HG02885 (cell line): ENCODE data around the gene NTNG2.
A peak's percentile ranks its signal among the peaks of the same experiment; 100 is the strongest.

Experiments used
- ATAC-seq: cut with Tn5 transposase; IDR thresholded peaks from one replicate; pipeline ENCODE4 v1.9.1; 2021; ENCODE audit warnings: mild to moderate bottlenecking; ENCODE audit not compliant: unreplicated experiment, poor library complexity

NTNG2 gene

DNA sequence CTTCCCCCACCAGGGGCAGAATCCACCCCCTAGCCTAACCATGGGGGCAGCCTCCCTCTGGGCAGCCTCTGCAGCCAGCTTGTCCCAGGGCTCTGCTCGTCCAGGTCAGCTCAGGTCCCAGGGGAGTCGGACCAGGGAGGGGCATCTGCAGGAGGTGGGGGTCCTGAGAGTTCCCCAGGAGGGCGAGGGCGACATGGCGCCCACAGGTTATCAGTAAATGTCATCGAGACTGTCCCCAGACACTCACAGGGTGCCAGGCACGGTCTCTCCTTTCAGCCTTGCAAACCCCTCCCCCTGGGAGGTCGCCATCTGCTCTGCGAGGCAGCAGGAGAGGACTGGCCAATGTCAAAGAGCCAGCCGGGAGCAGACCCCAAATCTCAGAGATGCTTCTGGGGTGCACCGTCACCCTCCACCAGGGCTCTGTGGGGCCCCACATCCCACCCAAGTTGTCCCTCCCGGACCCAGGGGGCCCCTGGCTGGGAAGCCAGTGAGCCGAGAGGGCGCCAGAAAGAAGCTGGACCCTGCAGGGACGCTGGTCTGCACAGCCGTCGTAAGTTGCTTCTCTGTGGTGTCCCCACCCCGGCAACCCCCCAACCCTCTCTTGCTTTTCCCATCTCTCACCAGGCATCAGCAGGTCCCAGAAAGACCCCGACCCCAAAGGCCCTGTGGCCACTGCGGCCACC is 69.3 kb downstream of the NTNG2 start:
- no peak for ATAC-seq

DNA sequence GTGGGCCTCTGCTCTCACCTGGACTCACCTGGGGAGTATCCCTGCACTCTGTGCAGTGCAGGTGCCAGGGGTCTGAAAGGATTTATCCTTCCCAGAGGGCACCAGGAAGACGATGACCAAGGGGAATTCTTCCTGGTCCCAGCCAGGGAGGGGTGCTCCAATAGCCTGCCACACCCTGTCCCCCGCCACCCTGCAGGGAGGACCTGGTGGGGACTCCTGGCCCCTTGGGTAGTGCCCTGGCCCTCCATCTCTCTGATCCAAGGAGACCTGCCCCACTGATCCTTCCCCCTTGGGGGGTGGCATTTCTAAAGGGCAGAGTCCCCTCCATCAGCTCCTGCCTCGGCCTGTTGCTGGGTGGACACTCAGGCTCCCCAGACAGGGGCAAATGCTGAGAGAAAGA is 70.7 kb downstream of the NTNG2 start:
- no peak for ATAC-seq

DNA sequence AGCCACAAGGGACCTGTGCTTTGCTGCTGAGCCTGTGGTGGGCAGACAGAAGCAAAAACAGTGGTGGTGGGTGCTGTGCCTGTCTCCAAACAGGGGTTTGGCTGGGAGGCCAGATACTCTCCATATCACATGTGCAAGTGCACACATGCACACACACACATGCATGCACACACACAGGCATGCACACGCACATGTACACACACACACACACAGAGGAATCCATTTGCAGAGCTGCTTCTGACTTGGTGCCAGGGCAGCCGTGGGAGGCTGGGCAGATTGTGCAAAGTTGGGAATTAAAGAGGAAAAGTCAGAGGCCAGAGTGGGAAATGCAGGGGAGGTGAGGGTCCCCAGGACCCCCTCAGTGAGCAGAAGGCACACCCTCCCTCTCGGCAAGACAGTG is 71.3 kb downstream of the NTNG2 start:
- no peak for ATAC-seq

DNA sequence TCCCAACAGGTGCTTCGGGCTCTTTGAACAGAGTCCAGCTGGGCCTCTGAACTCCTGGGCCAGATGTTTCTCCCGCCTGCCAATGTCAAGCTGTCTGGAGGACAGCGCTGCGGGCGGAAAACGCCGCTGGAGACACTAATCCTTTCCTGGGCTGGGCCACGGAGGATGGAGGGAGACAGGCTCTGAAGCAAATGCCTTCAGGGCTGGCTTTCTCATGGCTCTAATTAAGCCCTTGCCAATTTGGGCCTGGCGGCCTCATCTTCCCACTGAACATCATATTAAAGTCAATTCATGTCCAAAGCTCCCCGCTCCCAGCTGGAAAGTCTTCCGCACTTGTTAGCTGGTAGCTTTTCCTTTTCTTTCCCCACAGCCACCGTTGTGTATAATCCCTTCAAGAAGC is 72.7 kb downstream of the NTNG2 start:
- no peak for ATAC-seq

DNA sequence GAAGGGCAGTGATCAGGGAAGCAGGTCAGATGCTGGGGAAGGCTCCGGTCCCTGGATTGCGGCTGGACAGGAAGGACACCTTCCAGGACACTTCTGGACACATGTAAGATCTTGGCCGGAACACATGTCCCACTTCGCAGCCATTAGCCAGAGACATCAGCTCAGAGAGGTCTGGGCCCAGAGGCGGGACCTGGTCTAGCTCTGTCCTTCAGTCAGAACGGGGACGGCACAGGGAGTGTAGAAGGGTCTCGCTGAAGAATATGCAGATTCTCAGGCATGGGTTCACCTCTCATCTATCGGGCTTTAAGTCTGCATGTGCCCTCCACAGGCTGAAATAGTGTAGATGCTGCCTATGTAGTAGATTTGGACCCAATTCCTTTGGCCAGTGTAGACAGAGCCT is 73.3 kb downstream of the NTNG2 start:
- ATAC-seq = no peak

DNA sequence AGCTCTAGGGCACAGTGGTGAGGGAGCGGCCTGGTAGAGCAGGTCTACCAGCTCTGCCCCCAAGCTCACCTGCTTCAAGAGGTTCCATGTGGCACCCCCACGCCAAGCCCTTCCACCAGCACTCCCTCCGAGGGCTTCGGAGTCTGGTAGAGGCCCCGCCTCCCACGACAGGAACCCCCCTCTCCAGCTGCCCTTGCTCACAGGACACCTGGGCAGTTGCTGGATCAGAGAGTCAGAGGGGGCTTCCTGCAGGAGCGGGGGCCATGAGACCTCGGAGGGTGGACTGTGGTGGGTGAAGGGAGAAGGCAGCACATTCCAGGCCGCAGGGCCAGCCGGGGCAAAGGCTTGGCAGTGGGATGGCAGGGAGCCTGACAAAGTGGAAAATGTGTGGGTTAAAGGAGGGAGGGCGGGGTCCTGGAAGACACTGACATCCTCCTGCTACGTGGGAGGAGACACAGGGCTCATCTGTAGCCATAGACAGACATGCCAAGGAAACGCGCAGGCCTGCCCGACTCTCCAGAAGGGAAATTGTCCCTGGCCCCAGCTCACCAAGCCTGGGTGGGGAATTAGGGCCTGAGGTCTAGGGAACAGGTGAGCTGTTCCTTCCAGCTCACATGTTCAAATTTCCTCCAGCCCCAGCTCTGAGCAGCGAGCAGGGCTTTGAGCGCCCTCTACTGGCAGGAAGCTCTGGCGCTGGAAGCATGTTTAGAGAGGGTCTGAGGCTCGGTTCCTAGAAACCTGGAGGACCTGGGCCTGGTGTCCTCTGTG is 74.2 kb downstream of the NTNG2 start:
- ATAC-seq = no peak

DNA sequence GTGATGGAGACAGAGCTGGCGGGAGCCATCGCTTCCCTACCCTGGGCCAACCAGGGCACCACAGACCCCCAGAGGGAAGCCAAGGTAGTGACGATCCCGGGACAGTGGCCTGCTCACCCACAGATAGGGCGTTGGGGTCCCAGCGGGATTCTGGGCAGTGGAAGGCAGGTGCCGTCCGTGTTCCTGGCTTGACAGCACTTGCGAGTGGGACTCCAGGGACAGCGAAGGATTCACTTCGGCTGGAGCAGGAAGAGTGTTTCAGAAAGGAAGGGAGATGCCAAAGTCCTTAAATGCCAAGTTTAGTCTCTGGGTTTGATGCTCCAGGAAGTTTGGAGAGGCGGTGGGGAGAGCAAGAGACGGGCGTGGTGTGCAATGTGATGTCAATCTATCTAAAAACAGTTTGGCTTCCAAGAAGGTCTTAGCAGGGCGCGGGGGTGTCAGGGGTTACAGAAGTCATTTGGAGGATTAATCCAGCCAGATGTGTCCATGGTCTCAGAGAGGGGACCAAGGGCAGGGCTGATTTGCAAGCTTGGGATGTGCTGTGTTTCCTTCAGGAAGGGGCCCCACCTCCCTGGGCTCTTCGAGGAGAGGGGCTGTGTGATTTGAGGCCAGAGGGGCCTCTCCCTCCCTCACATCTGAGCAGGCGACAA is 74.9 kb downstream of the NTNG2 start:
- ATAC-seq = no peak

DNA sequence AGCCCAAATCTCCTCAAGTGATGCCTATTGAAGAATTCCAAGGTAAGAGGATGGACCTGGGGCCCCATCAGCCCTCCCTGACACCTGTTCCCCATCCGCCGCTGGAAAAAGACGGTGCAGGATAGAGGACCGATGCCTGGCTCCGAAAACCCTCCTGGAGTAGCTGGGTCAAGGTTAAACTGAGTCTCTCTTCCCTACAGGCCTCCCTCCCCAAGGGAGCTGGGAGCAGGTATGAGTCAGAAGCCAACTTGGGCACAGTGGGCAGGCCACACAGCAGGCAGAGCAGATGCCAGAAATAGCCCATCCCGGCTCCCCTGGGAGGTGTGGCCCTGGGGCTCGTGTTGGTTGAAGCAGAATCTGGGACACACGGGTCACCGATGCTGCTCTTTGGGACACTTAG is 75.6 kb downstream of the NTNG2 start:
- ATAC-seq = no peak

DNA sequence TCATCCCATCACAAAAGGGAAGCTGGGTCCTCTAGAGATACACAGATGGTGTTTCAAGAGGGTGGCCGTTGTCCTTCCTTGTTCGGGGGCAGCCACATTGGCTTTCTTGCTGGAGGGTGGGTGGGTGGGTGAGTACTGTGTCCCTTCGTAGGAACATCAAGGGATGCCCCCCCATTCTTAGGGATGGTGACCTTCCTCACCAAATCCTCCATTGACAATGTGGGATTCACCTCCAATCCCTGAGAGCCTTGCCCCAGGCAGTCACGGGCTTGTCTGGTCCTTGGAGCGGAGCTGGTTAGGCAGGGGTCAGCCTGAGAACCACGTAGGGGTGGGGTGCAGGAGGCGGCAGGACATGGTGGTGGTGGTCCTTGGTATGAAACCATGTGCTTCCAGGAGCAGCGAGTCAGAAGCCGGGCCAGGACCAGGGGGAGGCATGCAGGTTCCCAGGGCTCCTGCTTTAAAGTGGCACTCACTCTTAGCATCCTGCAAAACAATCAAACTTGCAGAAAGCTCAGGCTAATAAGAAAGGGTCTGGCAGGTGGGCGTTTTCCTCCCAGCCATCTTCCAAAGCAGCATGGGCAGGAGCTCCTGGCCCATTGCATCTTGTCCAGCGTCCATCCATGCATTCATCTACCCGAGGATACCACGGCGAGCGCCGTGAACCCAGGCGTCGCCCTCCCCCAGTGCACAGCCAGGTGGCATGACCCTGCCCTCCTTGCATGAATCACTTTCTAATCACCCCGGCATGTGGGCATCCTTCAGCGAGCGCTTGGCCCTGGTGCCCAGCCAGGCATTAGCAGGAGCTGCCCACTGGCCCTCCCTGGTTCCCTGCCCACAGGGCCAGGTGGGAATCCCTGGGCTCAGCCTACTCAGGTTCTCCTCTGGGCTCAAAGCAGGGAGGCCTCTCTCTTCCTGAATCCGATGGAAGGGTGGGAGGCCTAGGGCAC is 76.4 kb downstream of the NTNG2 start:
- ATAC-seq = no peak

DNA sequence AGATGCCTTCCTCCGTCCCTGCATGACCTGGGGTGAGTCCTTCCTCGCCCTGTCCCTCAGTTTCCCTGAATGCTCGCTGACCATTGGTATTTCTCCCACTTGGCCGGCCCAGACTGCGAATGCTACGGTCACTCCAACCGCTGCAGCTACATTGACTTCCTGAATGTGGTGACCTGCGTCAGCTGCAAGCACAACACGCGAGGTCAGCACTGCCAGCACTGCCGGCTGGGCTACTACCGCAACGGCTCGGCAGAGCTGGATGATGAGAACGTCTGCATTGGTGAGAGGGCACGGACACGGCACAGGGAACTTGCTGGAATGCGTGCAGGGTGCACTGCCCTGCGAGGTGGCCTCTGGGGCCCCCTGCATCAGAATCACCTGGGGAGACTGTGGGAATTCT is 77.1 kb downstream of the NTNG2 start:
- ATAC-seq = no peak

DNA sequence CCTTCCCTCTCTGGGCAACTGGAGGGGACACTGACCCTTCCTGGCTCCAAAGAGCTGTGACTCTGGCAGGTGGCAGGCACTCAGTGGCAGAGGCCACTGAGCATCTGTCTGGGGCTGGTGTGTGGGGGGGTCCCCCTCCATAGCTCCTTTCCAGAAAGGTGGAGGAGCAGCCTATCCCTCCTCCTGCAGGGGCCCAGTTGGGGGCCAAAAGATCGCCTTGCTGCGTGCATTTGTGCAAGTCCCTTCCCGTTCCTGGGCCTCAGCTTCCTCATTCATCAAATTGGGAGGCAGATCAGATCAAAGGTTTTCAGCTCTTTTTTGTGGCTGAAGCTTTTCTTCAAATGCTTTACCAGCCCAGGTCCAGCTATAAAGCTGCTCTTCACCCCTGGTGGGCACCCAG is 77.7 kb downstream of the NTNG2 start:
- no peak for ATAC-seq

DNA sequence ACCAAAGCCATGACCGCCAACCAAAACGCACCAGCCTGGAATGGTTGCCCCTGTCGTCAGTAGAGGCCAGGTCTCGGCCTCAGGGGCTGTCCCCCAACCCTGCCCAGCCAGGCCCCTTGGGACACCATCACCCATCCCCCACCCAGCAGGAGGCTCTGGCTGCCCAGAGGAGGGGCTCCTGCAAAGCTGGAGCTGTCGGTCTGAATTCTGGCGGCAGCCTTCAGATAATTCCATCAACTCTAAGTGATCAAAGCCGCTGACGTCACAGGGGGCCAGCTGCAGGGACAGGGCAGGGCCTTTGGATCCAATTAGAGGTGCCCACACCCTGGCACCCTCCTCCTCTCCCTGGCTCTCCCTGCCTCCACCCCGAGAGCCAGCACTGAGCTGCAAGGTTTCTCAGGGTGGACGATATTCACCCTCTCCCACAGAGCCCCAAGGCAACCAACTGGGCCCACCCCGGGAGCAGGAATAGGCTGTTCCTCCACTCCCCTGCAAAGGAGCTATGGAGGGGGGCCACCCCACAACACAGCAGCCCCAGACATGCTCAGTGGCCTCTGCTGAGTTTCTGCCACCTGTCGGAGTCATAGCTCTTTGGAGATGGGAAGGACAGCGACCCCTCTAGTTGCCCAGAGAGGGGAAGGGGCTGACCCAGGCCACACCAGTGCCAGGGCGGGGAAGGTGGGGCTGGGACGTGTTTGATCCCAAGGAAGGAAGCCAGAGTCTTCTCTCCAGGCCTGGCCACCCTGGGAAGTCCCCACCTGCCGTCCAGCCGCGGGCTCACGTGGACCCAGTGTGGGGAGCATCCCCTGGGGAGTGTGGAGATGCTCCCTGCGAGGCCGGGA is 78.4 kb downstream of the NTNG2 start:
- ATAC-seq = no peak

DNA sequence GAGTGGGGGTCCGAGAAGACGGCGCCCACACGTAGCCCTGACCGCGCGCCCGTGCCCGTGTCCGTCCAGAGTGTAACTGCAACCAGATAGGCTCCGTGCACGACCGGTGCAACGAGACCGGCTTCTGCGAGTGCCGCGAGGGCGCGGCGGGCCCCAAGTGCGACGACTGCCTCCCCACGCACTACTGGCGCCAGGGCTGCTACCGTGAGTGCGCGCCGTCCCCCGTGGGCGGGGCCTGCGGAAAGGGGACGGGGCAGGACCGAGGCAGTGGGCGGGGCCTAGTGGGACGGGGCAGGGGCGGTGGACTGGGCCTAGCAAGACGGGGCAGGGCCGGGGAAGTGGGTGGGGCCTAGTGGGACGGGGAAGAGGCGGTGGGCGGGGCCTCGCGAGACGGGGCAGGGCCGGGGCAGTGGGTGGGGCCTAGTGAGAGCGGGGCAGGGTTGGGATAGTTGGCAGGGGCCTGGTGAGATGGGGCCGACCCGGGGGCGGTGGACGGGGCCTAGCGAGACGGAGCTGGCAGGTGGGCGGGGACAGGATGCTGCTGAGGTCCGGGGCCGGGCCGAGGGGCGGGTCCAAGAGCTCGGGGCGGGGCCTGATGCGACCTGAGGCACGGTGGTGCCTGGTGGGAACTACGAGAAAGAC is 79.1 kb downstream of the NTNG2 start:
- peak; percentile 74 for ATAC-seq

DNA sequence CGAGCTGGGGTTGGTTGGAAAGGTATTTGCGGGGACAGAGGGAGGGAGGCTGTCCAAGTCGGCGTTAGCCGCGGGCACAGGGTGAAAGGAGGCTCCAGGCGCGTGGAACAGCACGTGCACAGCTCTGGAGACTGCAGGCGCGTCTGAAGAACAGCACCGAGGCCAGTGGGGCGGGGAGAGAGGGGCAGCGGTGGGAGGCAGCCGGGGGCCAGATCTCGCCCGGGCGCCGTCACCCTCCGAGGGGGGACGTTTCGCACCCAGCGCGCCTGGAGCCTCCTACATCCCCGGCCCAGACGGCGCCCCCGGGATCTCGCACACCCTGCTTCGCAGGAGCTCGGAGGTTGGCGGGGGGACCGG is 79.6 kb downstream of the NTNG2 start:
- no peak for ATAC-seq

DNA sequence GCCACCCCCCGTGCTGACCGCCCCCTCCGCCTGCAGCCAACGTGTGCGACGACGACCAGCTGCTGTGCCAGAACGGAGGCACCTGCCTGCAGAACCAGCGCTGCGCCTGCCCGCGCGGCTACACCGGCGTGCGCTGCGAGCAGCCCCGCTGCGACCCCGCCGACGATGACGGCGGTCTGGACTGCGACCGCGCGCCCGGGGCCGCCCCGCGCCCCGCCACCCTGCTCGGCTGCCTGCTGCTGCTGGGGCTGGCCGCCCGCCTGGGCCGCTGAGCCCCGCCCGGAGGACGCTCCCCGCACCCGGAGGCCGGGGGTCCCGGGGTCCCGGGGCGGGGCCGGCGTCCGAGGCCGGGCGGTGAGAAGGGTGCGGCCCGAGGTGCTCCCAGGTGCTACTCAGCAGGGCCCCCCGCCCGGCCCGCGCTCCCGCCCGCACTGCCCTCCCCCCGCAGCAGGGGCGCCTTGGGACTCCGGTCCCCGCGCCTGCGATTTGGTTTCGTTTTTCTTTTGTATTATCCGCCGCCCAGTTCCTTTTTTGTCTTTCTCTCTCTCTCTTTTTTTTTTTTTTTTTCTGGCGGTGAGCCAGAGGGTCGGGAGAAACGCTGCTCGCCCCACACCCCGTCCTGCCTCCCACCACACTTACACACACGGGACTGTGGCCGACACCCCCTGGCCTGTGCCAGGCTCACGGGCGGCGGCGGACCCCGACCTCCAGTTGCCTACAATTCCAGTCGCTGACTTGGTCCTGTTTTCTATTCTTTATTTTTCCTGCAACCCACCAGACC is 80.2 kb downstream of the NTNG2 start:
- ATAC-seq = no peak

DNA sequence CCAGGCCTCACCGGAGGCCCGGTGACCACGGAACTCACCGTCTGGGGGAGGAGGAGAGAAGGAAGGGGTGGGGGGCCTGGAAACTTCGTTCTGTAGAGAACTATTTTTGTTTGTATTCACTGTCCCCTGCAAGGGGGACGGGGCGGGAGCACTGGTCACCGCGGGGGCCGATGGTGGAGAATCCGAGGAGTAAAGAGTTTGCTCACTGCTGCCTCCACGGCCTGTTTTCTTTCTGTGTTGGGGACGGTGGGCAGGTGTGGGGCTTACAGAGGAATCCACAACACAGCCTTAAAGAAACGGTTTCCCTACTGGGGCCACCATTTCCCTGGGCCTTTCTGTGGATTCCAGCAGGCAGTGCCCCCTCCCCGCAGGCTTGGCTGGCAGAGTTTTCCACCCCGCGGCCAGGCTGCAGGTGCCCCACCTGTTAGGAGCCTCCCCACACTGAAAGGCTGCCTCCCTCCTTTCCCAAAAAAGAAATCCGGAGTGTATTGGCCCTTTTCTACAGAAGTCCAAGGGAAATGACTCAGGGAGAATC is 80.8 kb downstream of the NTNG2 start:
- no peak for ATAC-seq

DNA sequence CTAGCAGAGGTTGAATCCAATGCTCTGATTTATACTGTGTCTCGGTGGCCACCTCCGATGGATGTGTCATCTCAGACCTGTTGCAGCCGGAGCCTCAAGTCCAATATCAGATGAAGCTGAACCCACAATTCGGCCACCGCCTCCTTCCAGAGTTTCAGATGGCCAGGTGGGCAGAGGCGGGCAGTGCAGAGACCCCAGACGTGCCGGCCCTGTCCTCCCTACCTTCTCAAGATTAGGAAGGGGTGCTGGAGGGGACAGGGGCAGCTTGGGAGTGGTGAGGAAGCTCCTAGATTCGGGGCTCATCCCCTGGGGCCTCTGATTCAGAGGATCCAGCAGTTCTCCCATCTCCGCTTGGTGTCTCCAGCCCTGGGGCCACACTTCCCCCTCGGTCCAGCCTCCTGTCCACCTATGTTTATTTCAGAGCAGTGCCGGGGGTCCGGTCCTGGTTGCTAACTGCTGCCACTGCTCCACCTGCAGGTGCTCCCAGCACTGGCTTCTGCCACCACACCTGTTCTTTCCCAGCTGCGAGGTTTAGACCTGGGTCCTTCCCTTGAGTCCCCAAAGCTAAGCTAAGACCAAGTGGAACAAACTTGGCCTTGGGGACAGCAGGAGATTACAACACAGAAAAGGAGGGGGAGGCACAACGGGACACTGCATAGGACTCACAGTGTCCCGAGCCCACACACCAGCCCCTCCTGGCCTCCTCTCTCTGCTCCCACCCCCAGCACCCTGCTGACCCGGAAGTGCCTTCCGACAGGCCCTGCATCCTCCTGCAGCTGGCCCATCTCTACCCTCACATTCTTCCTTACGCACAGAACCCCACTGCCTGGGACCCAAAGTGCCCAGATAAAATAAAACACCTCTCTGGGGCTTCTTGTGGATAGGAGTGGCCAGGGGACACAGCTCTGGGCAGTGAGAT is 81.6 kb downstream of the NTNG2 start:
- no peak for ATAC-seq
